Stimulated activated CD4-positive, alpha-beta T cell treated with anti-CD3 and anti-CD28 coated beads, TNF-alpha, amount 100 ng/mL, for 1 hour (primary cell): ENCODE results near the gene GLMP.

Experiments used
- DNase-seq, 3 donors: peaks; one replicate each; pipeline ENCODE4 v3.0.0-alpha.2; 2020; ENCODE audit warnings: low read depth in 3 of 3, low spot score in 1 of 3

GLMP gene

DNA sequence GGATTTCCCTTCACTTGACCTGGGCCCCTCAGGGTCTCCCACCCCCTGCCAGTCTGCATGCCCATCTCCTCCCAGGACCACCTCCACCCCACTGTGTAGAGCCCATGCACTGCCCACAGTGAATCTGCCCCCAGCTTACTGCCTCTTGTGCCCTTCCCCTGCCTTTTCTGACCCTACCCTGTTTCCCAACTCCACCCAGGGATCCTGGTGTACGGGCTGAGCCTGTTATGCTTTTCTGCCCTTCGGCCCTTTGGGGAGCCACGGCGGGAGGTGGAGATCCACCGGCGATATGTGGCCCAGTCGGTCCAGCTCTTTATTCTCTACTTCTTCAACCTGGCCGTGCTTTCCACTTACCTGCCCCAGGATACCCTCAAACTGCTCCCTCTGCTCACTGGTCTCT lies 9.4 kb downstream of the GLMP start:
- no peak for DNase-seq

DNA sequence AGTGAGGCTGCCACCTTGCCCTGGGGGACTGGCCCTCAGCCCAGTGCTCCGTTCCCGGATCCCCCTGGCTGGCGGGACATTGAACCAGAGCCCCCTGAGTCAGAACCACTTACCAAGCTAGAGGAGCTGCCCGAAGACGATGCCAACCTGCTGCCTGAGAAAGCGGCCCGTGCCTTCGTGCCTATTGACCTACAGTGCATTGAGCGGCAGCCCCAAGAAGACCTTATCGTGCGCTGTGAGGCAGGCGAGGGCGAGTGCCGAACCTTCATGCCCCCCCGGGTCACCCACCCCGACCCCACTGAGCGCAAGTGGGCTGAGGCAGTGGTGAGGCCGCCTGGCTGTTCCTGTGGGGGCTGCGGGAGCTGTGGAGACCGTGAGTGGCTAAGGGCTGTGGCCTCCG lies 10.0 kb downstream of the GLMP start:
- no peak for DNase-seq

DNA sequence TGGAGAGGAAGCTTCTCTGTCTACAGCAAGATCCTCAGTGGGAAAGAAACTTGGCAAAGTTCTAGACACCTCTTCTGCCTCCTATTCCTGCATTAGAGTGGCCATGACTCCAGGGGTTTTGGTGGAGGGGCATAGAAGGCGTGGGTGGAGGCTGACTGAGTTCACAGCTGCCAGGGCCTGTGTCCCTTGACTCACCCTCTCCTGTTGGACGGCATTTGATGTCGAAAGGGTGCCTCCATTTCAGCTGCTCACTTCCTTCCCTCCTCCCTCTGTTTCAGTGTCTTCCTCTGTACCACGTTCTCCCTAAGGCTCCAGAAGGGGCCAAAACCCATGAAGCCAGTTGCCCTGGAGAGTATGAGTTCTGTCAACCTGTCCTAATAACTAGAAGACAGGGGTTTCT lies 10.7 kb downstream of the GLMP start:
- DNase-seq, result no peak

DNA sequence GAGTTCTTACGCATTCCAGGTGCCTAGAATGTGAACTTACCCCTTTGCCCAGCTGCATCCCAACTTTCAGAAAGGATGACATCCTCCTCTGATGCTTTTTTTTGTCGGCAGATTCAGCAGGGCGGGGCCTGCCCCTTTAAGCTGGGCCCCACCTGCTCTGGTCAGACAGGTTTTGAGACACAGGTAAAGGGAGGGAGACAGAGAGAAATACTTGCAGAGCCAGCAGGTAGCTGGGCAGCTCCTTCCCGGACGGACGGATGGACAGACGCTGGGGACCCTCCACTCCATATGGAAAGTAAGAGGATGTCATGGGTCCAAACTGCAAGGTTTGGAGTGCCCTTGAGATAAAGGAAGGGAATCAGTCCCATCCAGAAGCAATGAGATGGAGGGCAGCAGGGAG lies 11.4 kb downstream of the GLMP start, which contains the start of gene TMEM79:
TMEM79 (plus strand) TSS at position 214 of the 400 bp plus-strand sequence. CDS start 902 bp downstream, outside the sequence.
- DNase-seq, result no peak

DNA sequence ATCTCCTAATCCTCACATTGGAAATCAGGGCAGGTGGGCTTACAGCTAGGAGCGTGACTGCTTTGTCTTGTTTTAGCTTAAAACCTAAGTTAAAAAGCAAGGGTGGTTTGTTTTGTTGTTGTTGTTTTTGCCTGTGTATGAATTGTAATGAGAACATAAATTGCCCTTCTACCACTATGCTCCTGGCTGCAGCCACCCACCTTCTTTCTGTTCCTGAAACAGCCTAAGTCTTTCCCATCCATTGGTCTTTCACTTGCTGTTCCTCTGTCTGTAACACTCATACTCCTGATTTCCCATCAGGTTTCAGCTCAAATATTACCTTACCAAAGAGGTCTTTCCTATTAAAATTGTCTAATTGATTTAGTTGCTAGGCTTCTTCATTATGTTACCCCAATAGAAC lies 12.0 kb downstream of the GLMP start:
- DNase-seq, result no peak

DNA sequence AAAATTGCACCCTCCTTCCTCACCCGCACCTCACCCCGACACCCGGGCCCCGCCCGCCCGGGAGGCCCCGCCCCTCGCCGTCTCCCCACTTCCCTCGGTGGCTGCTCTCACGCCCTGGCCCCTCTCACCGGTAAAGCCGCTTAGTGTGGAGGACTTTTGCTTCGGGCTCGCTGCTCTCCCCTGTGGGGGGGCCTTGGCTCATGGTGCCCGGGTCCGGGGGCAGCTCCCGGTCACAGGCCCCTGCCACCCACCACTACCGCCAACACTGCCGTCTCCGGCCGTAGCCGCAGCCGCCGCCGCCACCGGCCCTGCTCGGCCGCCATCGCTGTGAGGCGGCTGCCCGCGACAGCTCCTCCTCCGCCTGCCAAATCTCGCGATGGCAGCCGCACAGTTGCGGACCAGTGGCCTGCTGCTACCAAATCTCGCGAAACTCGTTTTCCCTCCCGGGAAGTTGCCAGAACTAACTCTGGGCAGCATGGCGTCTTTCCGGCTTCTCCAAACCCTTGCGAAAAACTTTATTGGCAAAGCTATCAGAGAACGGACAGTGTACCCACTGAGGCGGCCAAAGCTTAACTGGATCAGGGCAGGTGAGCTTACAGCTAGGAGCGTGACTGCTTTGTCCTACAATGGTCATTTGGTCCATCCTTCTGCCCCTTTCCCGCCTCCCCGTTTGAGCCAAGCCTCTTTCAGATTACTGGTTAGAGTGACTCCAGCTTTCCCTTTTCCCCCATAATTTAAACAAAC lies 12.8 kb downstream of the GLMP start, which contains the start of gene SMG5:
SMG5 (minus strand) TSS at position 347 of the 744 bp plus-strand sequence; CDS start at position 202, 145 bp downstream.
- DNase-seq, result peak; percentile 86 to 93 (median 92)

DNA sequence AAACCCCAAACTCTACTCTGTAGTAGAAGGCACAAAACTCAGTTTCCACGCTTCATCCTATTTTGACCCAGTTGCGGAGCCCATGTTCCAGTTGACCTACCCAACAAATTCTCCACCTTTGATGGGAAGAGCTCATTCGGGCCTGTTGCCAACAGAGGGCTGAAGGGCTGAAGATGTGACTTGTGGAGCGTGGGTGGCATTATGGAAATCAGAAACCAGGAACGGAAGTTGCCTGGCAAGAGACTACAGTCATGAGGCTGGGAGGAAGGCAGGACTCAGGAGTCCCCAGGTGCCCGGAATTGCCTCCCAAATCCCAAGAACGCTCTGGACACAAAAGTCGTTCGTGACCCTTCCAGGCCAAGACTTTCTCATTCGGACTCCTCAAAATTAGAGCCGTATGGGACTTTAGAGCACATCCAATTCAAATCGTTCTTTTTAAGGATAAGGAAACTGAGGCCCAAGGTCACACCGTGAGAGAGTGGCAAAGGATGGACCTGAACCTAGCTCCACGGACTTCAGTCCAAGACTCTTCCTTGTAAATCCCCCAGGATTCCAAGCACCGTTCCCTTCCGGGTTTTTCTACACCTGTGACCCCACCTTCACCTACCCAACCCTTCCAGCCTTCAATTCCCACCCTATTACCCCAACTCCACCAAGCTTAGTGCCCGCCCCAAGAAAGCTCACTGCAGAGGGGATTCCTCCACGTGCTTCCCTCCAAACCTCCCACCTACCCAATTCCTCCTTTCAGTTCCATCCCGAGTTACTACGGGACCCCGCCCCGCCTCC lies 13.6 kb downstream of the GLMP start:
- no peak for DNase-seq

DNA sequence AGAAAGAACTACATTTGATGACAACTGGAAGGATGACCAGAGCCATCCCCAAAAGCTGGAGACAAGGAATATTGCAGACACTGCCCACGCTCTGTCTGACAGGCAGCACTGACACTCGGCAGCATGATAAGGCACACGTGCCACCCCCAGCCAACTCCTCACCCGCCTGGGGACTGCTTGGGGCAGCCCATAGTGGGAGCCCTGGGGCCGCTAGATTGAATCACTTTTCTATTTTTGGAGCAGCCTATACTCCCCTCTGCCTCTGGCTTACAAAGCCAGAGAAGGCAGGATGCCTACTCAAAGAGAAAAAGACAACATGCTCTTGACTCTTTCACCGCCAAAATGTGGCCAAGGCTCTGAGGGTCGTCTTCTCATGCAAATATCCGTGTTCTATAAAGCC lies 14.2 kb downstream of the GLMP start:
- peak in 1 of 3 donors; percentile 27 for DNase-seq

DNA sequence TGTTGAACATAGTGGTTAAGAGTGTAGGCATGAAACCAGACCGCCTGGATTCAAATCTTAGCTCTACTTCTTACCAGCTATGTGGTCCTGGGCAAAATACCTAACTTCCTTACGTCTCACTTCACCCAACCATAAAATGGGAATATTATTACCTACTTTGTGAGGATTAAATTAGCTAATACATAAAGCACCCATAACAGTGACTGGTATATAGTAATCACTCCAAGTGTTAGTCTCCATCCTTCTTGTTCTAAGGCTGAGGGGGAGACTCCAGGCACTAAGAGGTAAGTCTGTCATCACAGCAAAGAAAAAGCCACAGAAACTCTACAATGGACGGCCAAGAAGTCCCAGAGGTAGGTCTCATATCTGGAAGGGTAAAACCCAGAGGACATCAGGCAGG lies 15.6 kb downstream of the GLMP start:
- DNase-seq, result no peak

DNA sequence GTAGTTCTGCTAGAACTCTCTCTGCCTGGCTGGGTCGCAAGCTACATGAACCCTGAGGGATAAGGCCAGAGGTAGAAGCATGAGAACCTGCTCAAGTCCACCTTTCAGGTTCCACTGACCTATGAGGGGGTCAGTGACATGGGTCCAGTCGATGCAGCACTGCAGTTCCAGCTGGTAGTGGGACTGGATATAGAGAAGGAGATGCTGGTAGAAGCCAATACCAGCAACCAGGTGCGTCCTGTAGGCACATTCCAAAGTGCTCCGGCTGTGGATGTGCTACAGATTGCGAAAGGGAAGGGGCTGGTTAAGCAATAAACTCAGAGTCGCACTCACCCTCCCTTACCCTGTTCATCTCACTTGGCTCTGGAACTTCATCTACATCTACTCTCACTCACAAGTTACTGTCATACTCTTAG lies 18.5 kb downstream of the GLMP start:
- no peak for DNase-seq

DNA sequence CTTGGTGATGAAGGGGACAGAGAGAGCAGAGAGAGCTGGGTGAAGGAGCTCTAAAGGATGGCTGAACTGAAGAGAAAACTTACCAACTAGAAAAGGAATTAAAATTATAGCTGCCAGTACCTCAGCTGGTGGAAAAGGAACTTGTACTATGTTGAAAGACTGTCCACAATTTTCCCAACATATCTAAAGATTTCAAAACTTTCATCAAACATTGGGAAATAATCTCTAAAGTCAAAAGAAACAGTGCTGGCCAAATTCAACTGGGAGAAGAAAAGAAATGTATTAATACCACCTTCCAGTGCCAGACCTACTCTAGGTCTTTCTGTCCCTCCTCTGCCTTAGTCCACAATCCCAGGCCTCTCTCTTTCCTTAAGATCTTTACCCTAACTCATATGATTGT lies 18.9 kb downstream of the GLMP start:
- DNase-seq, result no peak

DNA sequence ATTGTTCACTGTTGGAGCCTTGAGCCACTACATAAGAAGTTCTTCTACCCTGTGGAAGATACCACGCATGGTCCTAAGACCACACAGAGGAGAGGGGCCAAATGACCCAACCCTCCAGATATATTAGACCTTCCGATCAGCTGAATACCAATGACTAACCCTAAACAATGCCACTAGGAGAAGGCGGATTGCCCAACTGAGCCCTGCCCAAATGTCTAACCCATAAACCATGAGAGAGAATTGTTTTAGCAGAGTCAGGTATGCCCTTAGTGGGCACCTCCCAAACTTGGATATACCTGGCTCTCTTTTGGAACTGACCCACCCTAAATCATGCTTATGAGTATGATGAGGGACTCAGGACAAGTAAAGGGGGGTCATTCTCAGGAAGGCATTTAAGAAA lies 25.2 kb downstream of the GLMP start:
- no peak for DNase-seq

DNA sequence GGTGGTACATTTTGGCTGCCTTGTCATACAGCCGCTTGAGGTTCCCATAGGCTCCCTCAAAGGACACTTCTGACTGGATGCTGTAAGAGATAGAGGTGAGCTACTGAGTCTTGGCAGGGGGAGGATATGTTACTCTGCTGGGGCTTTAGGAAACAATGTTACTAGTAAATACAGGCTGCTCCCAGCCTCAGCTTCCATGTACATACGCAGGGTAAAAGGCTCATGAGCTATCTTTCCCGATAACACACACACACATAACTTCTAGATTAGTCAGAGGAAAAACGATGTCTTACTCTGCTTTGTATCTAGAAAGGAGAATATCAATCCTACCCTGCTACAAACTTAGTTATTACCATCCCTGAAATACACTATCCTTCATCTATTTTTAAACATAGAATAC lies 27.1 kb downstream of the GLMP start:
- no peak for DNase-seq

DNA sequence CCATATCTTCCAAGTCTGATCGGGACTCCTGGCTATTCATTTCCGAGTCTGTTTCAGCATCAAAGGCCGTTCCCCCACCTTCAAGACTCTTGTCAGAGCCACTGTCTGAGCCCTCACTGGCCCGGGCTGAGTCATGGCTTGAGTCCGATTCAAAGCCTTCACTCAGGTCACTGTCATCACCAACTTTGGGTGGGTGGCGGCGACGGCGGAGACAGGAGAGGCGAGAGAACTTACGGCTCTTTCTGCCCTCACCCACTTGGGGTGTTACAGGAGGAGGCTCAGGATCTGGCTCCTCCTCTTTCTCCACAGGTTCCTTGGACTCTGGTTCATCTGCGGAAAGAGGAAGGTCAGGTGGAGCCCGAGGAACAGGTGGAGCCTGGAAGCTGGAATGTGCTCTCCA lies 29.4 kb downstream of the GLMP start:
- no peak for DNase-seq

DNA sequence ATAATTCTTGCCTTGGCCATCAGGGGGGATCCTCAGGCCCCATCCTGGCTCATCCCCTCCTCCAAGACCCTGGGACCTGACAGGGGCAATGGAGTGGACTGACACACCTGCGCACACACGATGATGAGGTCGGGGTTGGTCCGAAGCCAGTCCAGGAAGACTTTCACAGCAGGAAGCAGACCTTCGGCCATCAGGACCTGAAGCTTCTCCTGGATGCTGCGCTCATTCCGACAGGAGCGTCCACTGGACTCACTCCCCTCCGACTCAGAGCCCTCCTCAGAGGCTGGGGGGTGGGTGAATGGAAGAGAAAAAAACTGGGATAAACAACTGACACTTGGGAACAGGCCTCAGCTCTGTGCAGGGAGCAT lies 32.2 kb downstream of the GLMP start:
- no peak for DNase-seq

DNA sequence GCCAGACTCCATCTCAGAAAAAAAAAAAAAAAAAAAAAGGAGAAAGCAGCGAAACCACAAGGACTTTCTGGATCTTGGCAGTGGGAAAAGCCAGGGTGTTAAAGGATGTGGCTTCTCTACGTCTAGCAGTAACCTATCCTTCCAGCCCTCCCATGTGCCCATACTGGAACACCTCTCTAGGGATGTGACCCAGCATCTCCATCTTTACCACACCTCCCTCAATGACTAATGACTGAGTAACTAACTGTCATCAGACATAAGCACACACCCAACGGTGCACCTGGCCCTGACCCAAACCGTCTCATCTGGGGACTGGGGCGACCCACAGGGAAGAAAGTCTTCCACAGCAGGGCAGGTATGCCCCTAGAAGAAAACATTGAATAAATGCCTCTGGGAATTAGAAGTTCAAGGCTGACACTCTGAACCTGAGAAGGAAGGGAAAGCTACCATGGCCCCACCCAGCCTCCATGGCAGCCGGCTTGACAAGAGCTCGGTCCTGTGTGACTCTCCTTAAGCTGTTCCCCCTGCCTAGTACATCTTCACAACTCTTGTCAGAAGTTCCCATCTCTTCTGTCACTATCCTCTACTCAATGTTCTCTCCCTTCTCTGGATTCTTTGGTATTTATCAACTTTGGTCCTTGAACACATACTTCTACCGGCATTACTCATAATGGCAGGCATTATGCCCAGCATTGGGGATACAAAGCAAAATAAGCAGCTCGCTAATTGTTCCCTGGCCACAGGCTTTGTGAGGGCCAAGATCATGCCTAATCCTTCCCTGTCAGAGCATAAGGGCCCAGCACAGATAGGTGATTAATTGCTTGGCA lies 32.8 kb downstream of the GLMP start:
- DNase-seq, result no peak

DNA sequence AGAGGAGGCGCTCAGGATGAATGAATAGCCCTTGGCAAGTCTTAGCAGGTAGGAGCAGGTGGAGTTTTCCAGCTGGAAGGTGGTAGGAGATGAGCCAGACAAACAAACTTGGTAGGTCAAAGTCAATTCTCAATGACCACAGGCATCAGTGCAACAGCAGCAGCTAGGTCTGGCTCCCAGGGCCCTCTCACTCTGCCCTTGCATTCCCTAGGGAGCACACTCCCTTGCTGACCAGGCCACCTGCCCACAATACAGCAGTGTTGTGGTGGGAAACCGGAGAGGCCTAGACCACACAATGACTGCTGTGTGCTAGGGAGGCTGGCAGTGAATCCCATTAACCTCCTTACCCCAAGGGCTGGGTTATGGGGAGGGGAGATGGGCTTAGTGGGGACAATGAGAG lies 34.6 kb downstream of the GLMP start:
- DNase-seq, result no peak

DNA sequence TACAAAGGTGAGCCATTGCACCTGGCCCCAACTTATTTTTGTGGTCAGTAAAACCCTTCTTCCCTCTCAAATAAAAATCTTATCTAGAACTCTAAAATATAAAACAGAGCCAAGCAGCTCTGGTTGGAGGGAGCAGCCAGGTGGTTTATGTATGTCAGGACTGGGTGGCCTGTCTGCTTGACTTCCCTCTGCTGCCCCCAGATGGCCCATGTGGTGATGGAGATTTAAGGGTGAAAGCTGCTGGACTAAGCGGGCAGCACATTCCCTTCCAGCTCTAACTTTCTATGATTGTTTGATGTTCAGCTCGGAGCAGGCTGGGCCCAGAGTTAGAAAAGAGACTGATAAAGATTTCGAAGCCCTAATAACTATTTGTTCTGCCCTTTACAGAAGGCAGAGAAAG lies 35.7 kb downstream of the GLMP start:
- no peak for DNase-seq

DNA sequence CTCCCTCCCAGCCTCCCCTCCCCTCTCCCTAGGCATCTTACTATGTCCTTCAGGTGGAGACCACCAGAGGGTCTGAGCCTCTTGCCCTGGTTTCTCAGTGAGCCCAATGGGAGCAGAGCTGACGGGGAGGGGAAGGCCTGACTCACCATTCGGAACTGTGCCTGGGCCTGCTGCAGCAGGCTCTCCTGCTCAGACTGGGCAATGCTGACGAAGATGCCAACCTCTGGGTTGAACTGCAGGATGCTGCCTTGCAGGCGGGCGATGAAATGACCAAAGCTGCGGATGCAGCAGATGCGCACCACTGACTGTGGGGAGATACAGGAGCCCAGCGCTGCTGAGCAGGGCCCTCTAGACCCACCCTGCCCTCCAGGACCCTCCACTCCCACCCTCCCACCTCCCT lies 36.6 kb downstream of the GLMP start:
- DNase-seq, result no peak

DNA sequence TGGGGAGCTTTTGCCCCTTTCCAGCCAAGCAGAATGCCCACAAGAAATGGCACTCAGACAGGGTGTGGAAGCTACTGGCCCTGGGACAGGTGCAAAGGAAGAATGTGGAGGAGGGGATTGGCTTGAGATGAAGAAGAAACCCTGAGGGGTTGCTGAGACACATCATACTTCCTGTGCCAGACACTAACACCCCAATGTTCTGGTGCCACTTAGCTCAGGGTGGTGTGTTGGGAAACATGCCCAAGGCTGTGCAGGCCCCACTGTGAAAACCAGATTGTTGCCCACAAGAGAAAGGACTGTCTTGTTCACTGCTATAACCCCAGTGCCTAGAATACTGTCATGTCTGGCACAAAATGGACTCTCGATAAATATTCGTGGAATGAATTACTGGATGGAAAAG lies 37.8 kb downstream of the GLMP start:
- DNase-seq, result no peak

DNA sequence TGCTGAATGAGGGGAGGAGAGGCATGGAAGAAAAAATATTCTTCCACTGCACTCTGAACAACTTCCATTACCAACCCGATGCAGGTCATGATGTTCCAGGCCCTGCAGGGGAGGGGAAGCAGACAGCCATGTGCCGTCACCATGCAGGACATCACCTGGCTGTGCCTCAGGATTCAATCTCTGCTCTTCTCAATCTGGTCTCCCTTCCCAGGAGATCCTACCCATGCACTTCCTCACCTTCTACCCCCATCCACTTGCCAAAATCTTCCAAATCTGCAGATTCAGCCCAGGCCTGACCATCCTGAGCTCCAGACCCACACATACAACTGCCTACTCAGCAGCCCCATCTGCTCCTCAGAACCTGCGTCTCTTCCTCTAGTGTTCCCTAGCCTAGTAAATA lies 41.8 kb downstream of the GLMP start:
- no peak for DNase-seq

DNA sequence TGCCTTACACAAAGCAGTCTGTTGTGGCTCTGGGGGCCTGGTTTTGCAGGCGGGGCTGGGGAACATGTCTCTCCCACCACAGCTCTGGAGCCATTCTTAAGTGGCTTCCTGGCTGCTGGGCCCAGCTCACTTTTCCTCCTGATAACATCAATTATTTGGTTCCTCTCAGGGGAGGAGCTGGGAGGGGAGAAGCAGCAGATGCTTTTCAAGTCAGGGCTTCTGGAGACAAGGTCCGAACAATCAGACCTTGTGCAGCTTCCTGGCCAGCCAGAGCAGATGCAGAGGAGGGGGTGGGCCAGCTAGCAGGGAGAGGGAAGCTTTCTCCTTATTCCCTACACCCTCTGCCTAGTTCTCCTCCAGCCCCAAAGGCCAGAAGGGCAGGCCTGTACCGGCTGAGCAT lies 44.0 kb downstream of the GLMP start:
- no peak for DNase-seq
